IPS-NIHi7 (cell line): ENCODE results near the gene SPRED2.

Experiments used
- DNase-seq: peaks from one replicate; pipeline ENCODE4 v3.0.0; 2012; ENCODE audit warnings: mixed read lengths; ENCODE audit errors: extremely low spot score

SPRED2 gene

GRCh38 chr2:65442420-65443020 lies 10.1 kb upstream of the SPRED2 start:
- no peak for DNase-seq

- peak; percentile 55 for DNase-seq
Measured at GRCh38 chr2:65438137-65438899, 5.9 kb upstream of the SPRED2 start.

GRCh38 chr2:65437392-65438135 lies 5.2 kb upstream of the SPRED2 start:
- DNase-seq, result peak; percentile 59

- DNase-seq, result no peak
Measured at GRCh38 chr2:65436824-65437221, 4.4 kb upstream of the SPRED2 start.

GRCh38 chr2:65436169-65436823 lies 3.9 kb upstream of the SPRED2 start:
- DNase-seq, result peak; percentile 57

GRCh38 chr2:65435625-65436168 lies 3.3 kb upstream of the SPRED2 start:
- DNase-seq, result peak; percentile 88

- no peak for DNase-seq
Measured at GRCh38 chr2:65434592-65435241, 2.3 kb upstream of the SPRED2 start.

- DNase-seq, result no peak
Measured at GRCh38 chr2:65431421-65432226, 775 bp downstream of the SPRED2 start.

GRCh38 chr2:65430603-65431420 lies 1.6 kb downstream of the SPRED2 start:
- DNase-seq, result no peak

- no peak for DNase-seq
Measured at GRCh38 chr2:65429786-65430602, 2.4 kb downstream of the SPRED2 start.

GRCh38 chr2:65427532-65427931 lies 4.9 kb downstream of the SPRED2 start:
- no peak for DNase-seq

GRCh38 chr2:65425276-65425675 lies 7.1 kb downstream of the SPRED2 start:
- no peak for DNase-seq

GRCh38 chr2:65424391-65424790 lies 8.0 kb downstream of the SPRED2 start:
- DNase-seq, result no peak

- DNase-seq, result no peak
Measured at GRCh38 chr2:65421432-65421748, 11.0 kb downstream of the SPRED2 start.

- no peak for DNase-seq
Measured at GRCh38 chr2:65420712-65421431, 11.5 kb downstream of the SPRED2 start.

- DNase-seq, result no peak
Measured at GRCh38 chr2:65417509-65418085, 14.8 kb downstream of the SPRED2 start.

- no peak for DNase-seq
Measured at GRCh38 chr2:65416945-65417344, 15.5 kb downstream of the SPRED2 start.

GRCh38 chr2:65416321-65416720 lies 16.1 kb downstream of the SPRED2 start:
- DNase-seq, result no peak
